Transverse colon (tissue), 3 donors: ENCODE measurements around the gene LYSMD2.

Experiments used
- POLR2A ChIP-seq: fragments of 450-650 bp; IDR thresholded peaks from one replicate; pipeline ENCODE4 v1.6.1; 2016; ENCODE audit warnings: antibody characterized with exemption, mild to moderate bottlenecking, moderate library complexity
- TF ChIP-seq, protein P1 (sequence below), 5 experiments: fragments of 200-600 bp in 3 of 5; fragments of 450-650 bp in 2 of 5; sonication (generic) in 3 of 5; IDR thresholded peaks; 1 replicate in 2 of 5; 2 replicates in 3 of 5; pipeline ENCODE4 v1.5.1; 2016 to 2017; ENCODE audit warnings: antibody characterized with exemption in 5 of 5, inconsistent platforms in 3 of 5, mild to moderate bottlenecking in 2 of 5, moderate library complexity in 1 of 5

- TF ChIP-seq, protein P1, sequence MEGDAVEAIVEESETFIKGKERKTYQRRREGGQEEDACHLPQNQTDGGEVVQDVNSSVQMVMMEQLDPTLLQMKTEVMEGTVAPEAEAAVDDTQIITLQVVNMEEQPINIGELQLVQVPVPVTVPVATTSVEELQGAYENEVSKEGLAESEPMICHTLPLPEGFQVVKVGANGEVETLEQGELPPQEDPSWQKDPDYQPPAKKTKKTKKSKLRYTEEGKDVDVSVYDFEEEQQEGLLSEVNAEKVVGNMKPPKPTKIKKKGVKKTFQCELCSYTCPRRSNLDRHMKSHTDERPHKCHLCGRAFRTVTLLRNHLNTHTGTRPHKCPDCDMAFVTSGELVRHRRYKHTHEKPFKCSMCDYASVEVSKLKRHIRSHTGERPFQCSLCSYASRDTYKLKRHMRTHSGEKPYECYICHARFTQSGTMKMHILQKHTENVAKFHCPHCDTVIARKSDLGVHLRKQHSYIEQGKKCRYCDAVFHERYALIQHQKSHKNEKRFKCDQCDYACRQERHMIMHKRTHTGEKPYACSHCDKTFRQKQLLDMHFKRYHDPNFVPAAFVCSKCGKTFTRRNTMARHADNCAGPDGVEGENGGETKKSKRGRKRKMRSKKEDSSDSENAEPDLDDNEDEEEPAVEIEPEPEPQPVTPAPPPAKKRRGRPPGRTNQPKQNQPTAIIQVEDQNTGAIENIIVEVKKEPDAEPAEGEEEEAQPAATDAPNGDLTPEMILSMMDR (IDR thresholded peaks at IDR 0.05) = no peak
- TF ChIP-seq POLR2A = no peak
Observed at GRCh38 chr15:51675234-51675633, 62.2 kb downstream of the LYSMD2 start.
